Keratinocyte (primary cell): ENCODE results near the gene CYP19A1. TPM values are rescaled to one million over a fixed set of nuclear protein-coding genes. Genes with fewer than 3 reads are reported as not detected.

Source experiments
- DNase-seq: peaks from one replicate; pipeline ENCODE4 v3.0.0-alpha.2; 2011; ENCODE audit warnings: low read depth, missing footprints, low spot score
- FAIRE-seq: peaks from 2 replicates; lab custom pipeline; 2011; peaks lifted over from hg19 to GRCh38; lab: Jason Lieb, UNC
- H2AFZ ChIP-seq: 2 replicates; pipeline ENCODE4 v1.6.0; 2012; ENCODE audit warnings: low read length, control low read depth, inconsistent platforms; ENCODE audit not compliant: control insufficient read depth
- H3K27ac ChIP-seq: 2 replicates; pipeline ENCODE4 v1.5.1; 2011; ENCODE audit warnings: low read length; ENCODE audit not compliant: control insufficient read depth, insufficient read depth
- H3K27me3 ChIP-seq: 3 replicates; pipeline ENCODE4 v1.6.0; 2011; ENCODE audit warnings: low read length; ENCODE audit not compliant: control insufficient read depth, insufficient read depth; ENCODE audit errors: extremely low read depth
- H3K36me3 ChIP-seq, 2 experiments: 2 replicates in 1 of 2; 3 replicates in 1 of 2; pipeline ENCODE4 v1.5.1; 2011; ENCODE audit warnings: low read length in 2 of 2, mild to moderate bottlenecking in 1 of 2; ENCODE audit not compliant: control insufficient read depth in 2 of 2, insufficient read depth in 2 of 2; ENCODE audit errors: extremely low read depth in 1 of 2
- H3K4me1 ChIP-seq: 3 replicates; pipeline ENCODE4 v1.5.1; 2011; ENCODE audit warnings: low read length; ENCODE audit not compliant: control insufficient read depth, insufficient read depth; ENCODE audit errors: extremely low read depth
- H3K4me2 ChIP-seq: 3 replicates; pipeline ENCODE4 v1.6.0; 2011; ENCODE audit warnings: low read depth, low read length; ENCODE audit not compliant: control insufficient read depth, insufficient read depth; ENCODE audit errors: extremely low read depth
- H3K4me3 ChIP-seq, 3 experiments: fragments of 200-600 bp in 1 of 3; sonication (generic) in 1 of 3; 2 replicates in 2 of 3; 3 replicates in 1 of 3; pipeline ENCODE4 v1.5.1; 2011 to 2016; ENCODE audit warnings: low read length in 3 of 3, mild to moderate bottlenecking in 3 of 3, control low read depth in 2 of 3, inconsistent platforms in 1 of 3, low read depth in 1 of 3, mixed read lengths in 1 of 3, mixed run types in 1 of 3, moderate library complexity in 1 of 3; ENCODE audit not compliant: control insufficient read depth in 2 of 3, insufficient read depth in 2 of 3; ENCODE audit errors: extremely low read depth in 1 of 3
- H3K79me2 ChIP-seq: 2 replicates; pipeline ENCODE4 v1.6.0; 2012; ENCODE audit warnings: low read length; ENCODE audit not compliant: control insufficient read depth, insufficient read depth
- H3K9ac ChIP-seq: 3 replicates; pipeline ENCODE4 v1.6.0; 2011; ENCODE audit warnings: low read length; ENCODE audit not compliant: control insufficient read depth, insufficient read depth; ENCODE audit errors: extremely low read depth
- H3K9me1 ChIP-seq: 3 replicates; pipeline ENCODE4 v1.6.0; 2011; ENCODE audit warnings: low read length; ENCODE audit not compliant: control insufficient read depth, insufficient read depth; ENCODE audit errors: extremely low read depth
- H3K9me3 ChIP-seq: 2 replicates; pipeline ENCODE4 v1.5.1; 2012; ENCODE audit warnings: low read depth, low read length; ENCODE audit not compliant: control insufficient read depth
- H4K20me1 ChIP-seq: 3 replicates; pipeline ENCODE4 v1.6.0; 2011; ENCODE audit warnings: low read length; ENCODE audit not compliant: control insufficient read depth, insufficient read depth; ENCODE audit errors: extremely low read depth
- CTCF ChIP-seq, 3 experiments: IDR thresholded peaks in 1 of 3; conservative IDR thresholded peaks in 1 of 3; optimal IDR thresholded peaks in 1 of 3; 2 replicates in 2 of 3; 3 replicates in 1 of 3; pipeline versions ENCODE3 to v1.5.1; 2011; ENCODE audit warnings: low read length in 3 of 3, mild to moderate bottlenecking in 3 of 3, moderate library complexity in 2 of 3, control low read depth in 1 of 3, inconsistent platforms in 1 of 3; ENCODE audit not compliant: insufficient read depth in 2 of 3; ENCODE audit errors: extremely low read depth in 1 of 3
- EZH2 ChIP-seq: IDR thresholded peaks from one replicate; pipeline ENCODE4 v1.6.1; 2012; ENCODE audit warnings: inconsistent platforms, mild to moderate bottlenecking, low read length, moderate library complexity
- dilution Hi-C: fragments of 300-500 bp; cut with MboI; formaldehyde crosslinking; loops from one replicate; pipeline ENCODE4 v1.7.0; 2020; ENCODE audit warnings: low sequenced_read_pairs; ENCODE audit not compliant: extremely low pct_ligation_motif_present
- polyA plus RNA-seq, 5 experiments: library from polyadenylated mRNA; depleted of rRNA in 3 of 5; stranded (reverse) in 3 of 5; stranded (forward) in 1 of 5; unstranded in 1 of 5; fragments of >200 nt; gene quantifications; 1 replicate in 1 of 5; 2 replicates in 3 of 5; 3 replicates in 1 of 5; pipeline versions ENCODE4 v1.2.1 to v1.2.3, GENCODE V29; 2011 to 2012; ENCODE audit warnings: missing spikeins in 2 of 5, low read depth in 1 of 5, low replicate concordance in 1 of 5

The CYP19A1 gene
- polyA plus RNA-seq, 1 donor (not counting 4 experiments of a cell fraction or from before 2014, with no cell fraction given): not detected

GRCh38 chr15:51319539-51319938 lies 18.9 kb downstream of the CYP19A1 start:
- no peak for DNase-seq

GRCh38 chr15:51318382-51319150 lies 19.8 kb downstream of the CYP19A1 start:
- Histone ChIP-seq H3K4me1 (no peaks in the 10 kb centered on the region), H3K36me3 (no peaks in the 10 kb centered on the region), H3K9me1 (no peaks in the 10 kb centered on the region), H3K27me3 (no peaks in the 10 kb centered on the region), H3K79me2 (no peaks in the 10 kb centered on the region), H2AFZ (no peak overlapping the region), H3K27ac (no peak overlapping the region), H3K4me3 (no peak overlapping the region), H3K9me3 (no peaks in the 10 kb centered on the region), H3K9ac (no peak overlapping the region), H3K4me2 (no peak overlapping the region), H4K20me1 (no peaks in the 10 kb centered on the region)
- TF ChIP-seq CTCF (optimal IDR thresholded peaks at IDR 0.05 in 1 of 3, IDR thresholded peaks at IDR 0.05 in 1 of 3, conservative IDR thresholded peaks at IDR 0.05 in 1 of 3; ENCODE audit: extremely low read depth in 1 of 3, insufficient read depth in 2 of 3, low read length in 3 of 3) (no peak), EZH2 (no peak)
- FAIRE-seq (no peak), DNase-seq (no peak)
- dilution Hi-C loops: no loop called here

More at GRCh38 chr15:51319539-51319938, 18.9 kb downstream of the CYP19A1 start:
- Histone ChIP-seq H3K27me3 (peaks cover 3% of the 10 kb centered on the region), H3K79me2 (no peaks in the 10 kb centered on the region), H3K9me3 (no peaks in the 10 kb centered on the region), H2AFZ (no peak overlapping the region), H3K4me2 (no peak overlapping the region), H3K27ac (no peak overlapping the region), H4K20me1 (no peaks in the 10 kb centered on the region), H3K9ac (no peak overlapping the region), H3K4me3 (no peak overlapping the region), H3K4me1 (no peaks in the 10 kb centered on the region), H3K36me3 (no peaks in the 10 kb centered on the region), H3K9me1 (no peaks in the 10 kb centered on the region)
- dilution Hi-C loops: no loop called here
- no peak for FAIRE-seq
- TF ChIP-seq CTCF (optimal IDR thresholded peaks at IDR 0.05 in 1 of 3, IDR thresholded peaks at IDR 0.05 in 1 of 3, conservative IDR thresholded peaks at IDR 0.05 in 1 of 3; ENCODE audit: extremely low read depth in 1 of 3, insufficient read depth in 2 of 3, low read length in 3 of 3) (no peak), EZH2 (no peak)
